Esophagus muscularis mucosa (tissue), 4 donors: ENCODE results near the gene CALB2. TPM values are rescaled to one million over a fixed set of nuclear protein-coding genes. Genes with fewer than 3 reads are reported as not detected.

Experiments used
- DNase-seq: peaks from one replicate; pipeline ENCODE4 v3.0.0-alpha.2; 2017; ENCODE audit errors: extremely low spot score
- H3K27ac ChIP-seq, 4 donors: fragments of 200-600 bp; sonication (generic); replicated peaks in 1 of 4; 1 replicate in 3 of 4; 2 replicates in 1 of 4; pipeline ENCODE4 v1.5.1; 2016 to 2019; ENCODE audit warnings: mild to moderate bottlenecking in 1 of 4
- H3K27me3 ChIP-seq, 4 donors: fragments of 200-600 bp; sonication (generic); one replicate each; pipeline versions ENCODE4 v1.5.1 to v1.6.0; 2016 to 2019
- H3K36me3 ChIP-seq, 4 donors: fragments of 200-600 bp; sonication (generic); one replicate each; pipeline ENCODE4 v1.5.1; 2016 to 2019
- H3K4me1 ChIP-seq, 4 donors: fragments of 200-600 bp; sonication (generic); one replicate each; pipeline ENCODE4 v1.5.1; 2016 to 2019
- H3K4me3 ChIP-seq, 4 donors: fragments of 200-600 bp; sonication (generic); 1 replicate in 2 of 4; 2 replicates in 2 of 4; pipeline ENCODE4 v1.5.1; 2016 to 2019; ENCODE audit warnings: mild to moderate bottlenecking in 4 of 4, moderate library complexity in 1 of 4
- H3K9me3 ChIP-seq, 4 donors: fragments of 200-600 bp; sonication (generic); 1 replicate in 3 of 4; 2 replicates in 1 of 4; pipeline ENCODE4 v1.5.1; 2016 to 2019
- EP300 ChIP-seq: sonication (generic); formaldehyde crosslinking; IDR thresholded peaks from one replicate; pipeline ENCODE4 v1.6.1; 2017; ENCODE audit warnings: antibody characterized with exemption
- POLR2A ChIP-seq: fragments of 450-650 bp; IDR thresholded peaks from one replicate; pipeline ENCODE4 v1.6.1; 2017; ENCODE audit warnings: antibody characterized with exemption, moderate library complexity, mild to moderate bottlenecking, low read depth
- POLR2AphosphoS5 ChIP-seq, 2 donors: sonication (generic); formaldehyde crosslinking; IDR thresholded peaks; one replicate each; pipeline ENCODE4 v1.6.1; 2017; ENCODE audit warnings: antibody characterized with exemption in 2 of 2
- WGBS: methylation state at CpG from one replicate; pipeline ENCODE4 v1.1.5; 2018; 5-methylcytosine and 5-hydroxymethylcytosine counted together
- intact Hi-C: fragments of 100-400 bp; cut with DNase I; formaldehyde crosslinking; loops from one replicate; pipeline ENCODE4 v1.15.1; 2023
- total RNA-seq, 4 donors: library from RNA; depleted of rRNA; stranded (reverse); fragments of >200 nt; gene quantifications; one replicate each; pipeline versions ENCODE4 v1.1.0 to v1.2.1, GENCODE V29; 2016
- TF ChIP-seq, protein P1 (sequence below), 3 experiments: fragments of 200-600 bp in 2 of 3; fragments of 450-650 bp in 1 of 3; sonication (generic) in 2 of 3; IDR thresholded peaks; one replicate each; pipeline ENCODE4 v1.5.1; 2017 to 2019; ENCODE audit warnings: antibody characterized with exemption in 3 of 3, mild to moderate bottlenecking in 2 of 3, moderate library complexity in 1 of 3

CALB2 gene
- total RNA-seq, 4 donors from 2014 or later, result 0.71 to 3.6 (median 2.4) TPM

DNA sequence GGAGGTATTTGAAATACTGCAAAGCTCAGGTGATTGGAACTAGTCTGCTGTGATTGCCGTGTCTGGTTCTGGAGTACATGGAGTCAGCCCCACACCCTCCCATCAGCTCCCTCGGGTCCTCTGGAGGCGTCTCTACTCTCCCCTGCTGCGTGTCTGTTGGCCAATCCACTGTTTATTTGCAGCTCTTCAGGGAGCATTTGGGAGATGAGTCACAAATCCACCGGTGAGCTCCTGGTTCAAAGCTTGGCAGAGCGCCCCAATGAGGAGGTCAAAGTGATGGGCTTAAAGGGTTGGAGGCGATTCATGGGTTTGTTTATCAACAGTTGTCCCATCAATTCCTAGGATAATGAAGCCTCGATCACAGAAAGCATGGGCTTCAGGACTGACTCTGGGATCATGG lies 14.6 kb downstream of the CALB2 start:
- DNase-seq, result no peak
- H3K27ac ChIP-seq, result no peak overlapping the region
- peaks cover 0 to 39% (median 0%) of the 10 kb centered on the region in 4 donors for H3K27me3 ChIP-seq
- TF ChIP-seq POLR2AphosphoS5 (IDR thresholded peaks at IDR 0.05) (no peak), POLR2A (no peak), EP300 (no peak)
- TF ChIP-seq, protein P1, sequence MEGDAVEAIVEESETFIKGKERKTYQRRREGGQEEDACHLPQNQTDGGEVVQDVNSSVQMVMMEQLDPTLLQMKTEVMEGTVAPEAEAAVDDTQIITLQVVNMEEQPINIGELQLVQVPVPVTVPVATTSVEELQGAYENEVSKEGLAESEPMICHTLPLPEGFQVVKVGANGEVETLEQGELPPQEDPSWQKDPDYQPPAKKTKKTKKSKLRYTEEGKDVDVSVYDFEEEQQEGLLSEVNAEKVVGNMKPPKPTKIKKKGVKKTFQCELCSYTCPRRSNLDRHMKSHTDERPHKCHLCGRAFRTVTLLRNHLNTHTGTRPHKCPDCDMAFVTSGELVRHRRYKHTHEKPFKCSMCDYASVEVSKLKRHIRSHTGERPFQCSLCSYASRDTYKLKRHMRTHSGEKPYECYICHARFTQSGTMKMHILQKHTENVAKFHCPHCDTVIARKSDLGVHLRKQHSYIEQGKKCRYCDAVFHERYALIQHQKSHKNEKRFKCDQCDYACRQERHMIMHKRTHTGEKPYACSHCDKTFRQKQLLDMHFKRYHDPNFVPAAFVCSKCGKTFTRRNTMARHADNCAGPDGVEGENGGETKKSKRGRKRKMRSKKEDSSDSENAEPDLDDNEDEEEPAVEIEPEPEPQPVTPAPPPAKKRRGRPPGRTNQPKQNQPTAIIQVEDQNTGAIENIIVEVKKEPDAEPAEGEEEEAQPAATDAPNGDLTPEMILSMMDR (IDR thresholded peaks at IDR 0.05), result no peak
- H3K36me3 ChIP-seq, result no peaks in the 10 kb centered on the region
- 42% methylated on average over 7 of the region's 8 CpGs for WGBS
- no peaks in the 10 kb centered on the region for H3K9me3 ChIP-seq
- no peaks in the 10 kb centered on the region for H3K4me1 ChIP-seq
- intact Hi-C loops, result no loop called here
- H3K4me3 ChIP-seq, result no peak overlapping the region

DNA sequence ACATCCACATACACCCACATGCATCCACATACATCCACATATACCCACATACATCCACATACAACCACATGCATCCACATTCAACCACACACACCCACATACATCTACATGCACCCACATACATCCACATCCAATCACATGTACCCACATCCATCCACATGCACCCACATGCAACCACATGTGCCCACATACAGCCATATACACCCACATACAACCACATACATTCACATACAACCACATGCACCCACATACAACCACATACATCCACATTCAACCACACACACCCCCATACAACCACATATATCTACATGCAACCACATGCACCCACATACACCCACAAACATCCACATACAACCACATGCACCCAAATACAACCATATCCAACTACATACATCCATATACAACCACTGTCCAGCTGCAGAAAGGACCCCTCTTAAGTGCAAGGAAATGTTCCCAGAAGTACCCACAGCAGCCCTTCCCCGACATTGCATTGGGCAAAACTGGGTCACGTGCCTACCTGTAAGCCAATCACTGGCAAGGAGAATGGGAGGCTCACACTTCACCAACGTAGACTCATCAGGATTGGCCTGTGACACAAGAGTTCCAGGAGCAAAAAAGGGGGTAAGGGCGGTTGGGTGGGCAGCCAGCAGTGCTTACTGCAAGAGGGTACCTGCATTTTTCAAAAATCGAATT lies 18.1 kb downstream of the CALB2 start:
- Histone ChIP-seq H3K4me3 (no peak overlapping the region), H3K4me1 (no peaks in the 10 kb centered on the region), H3K27me3 (peaks cover 0 to 36% (median 0%) of the 10 kb centered on the region in 4 donors), H3K36me3 (no peaks in the 10 kb centered on the region), H3K9me3 (no peaks in the 10 kb centered on the region), H3K27ac (no peak overlapping the region)
- TF ChIP-seq POLR2A, result no peak
- TF ChIP-seq EP300, result no peak
- TF ChIP-seq POLR2AphosphoS5 (IDR thresholded peaks at IDR 0.05), result no peak
- TF ChIP-seq, protein P1 (IDR thresholded peaks at IDR 0.05), result no peak
- intact Hi-C loops, result no loop called here
- 92% methylated on average over 5 of the region's 5 CpGs for WGBS
- DNase-seq, result no peak

DNA sequence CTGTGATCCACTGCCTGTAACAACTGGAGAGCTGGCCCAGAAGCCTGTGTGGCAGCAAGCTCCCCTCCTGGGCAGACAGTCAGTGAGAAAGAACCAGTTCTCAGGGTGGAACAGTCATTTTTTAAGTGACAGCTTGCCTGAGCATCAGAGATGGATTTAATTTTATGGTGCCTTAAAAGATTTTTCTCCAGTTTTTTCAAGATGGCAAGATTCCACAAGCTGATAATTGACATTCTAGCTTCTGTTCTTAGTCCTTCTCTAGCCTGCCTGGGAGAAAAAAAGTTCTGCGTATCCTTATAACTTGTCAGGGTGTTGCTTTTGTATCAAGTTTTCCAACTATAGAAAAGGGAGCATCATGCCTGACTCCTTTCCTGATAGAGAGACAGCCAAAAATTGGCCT lies 21.2 kb downstream of the CALB2 start:
- 100% methylated on average over 1 of the region's 1 CpG for WGBS
- H3K27me3 ChIP-seq, result peaks cover 0 to 29% (median 0%) of the 10 kb centered on the region in 4 donors
- no peaks in the 10 kb centered on the region for H3K9me3 ChIP-seq
- intact Hi-C loops, result no loop called here
- TF ChIP-seq EP300 (no peak), POLR2AphosphoS5 (IDR thresholded peaks at IDR 0.05) (no peak), POLR2A (no peak)
- TF ChIP-seq, protein P1 (IDR thresholded peaks at IDR 0.05), result no peak
- H3K27ac ChIP-seq, result no peak overlapping the region
- DNase-seq, result no peak
- no peaks in the 10 kb centered on the region for H3K4me1 ChIP-seq
- no peak overlapping the region for H3K4me3 ChIP-seq
- no peaks in the 10 kb centered on the region for H3K36me3 ChIP-seq

DNA sequence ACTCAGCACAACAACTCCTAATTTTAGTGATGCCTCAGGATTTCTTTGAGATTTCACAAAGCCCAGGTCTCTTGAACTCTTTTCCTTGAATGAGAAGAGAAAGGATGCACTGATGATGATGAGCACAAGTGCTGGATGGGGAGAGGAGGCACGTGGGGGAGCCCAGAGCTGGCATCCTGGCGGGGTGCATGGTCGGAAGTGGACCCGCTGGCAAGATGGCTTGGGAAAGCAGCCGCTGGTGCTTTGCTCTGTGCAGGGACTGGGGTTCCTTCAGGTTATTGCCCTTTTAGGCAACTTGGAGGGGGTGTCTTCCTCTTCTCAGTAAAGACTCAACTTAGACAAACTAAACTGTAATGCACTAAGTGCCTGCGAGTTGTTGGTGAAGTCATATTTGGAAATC lies 22.3 kb downstream of the CALB2 start:
- 70% methylated on average over 6 of the region's 6 CpGs for WGBS
- Histone ChIP-seq H3K27ac (no peak overlapping the region), H3K27me3 (peaks cover 0 to 30% (median 0%) of the 10 kb centered on the region in 4 donors), H3K9me3 (no peaks in the 10 kb centered on the region), H3K4me3 (no peak overlapping the region), H3K4me1 (no peaks in the 10 kb centered on the region), H3K36me3 (no peaks in the 10 kb centered on the region)
- TF ChIP-seq EP300, result no peak
- no peak for TF ChIP-seq POLR2A
- TF ChIP-seq POLR2AphosphoS5 (IDR thresholded peaks at IDR 0.05), result no peak
- TF ChIP-seq, protein P1 (IDR thresholded peaks at IDR 0.05), result no peak
- no peak for DNase-seq
- intact Hi-C loops, result no loop called here
